HS-27A (cell line): Measurements from ENCODE around the gene HRH3.

ENCODE experiments used
- DNase-seq: peaks from one replicate; pipeline ENCODE4 v3.0.0-alpha.2; 2012; ENCODE audit warnings: low read depth, missing footprints

Gene HRH3

DNA sequence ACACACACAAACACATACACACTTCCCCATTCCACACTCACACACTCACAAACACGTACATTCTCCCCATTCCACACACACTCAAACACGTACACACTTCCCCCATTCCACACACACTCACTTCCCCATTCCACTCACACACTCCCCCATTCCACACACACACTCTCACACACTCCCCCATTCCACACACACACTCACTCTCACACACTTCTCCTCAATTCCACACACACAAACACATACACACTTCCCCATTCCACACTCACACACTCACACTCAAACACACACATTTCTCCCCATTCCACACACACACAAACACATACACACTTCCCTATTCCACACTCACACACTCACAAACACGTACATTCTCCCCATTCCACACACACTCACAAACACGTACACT lies 9.6 kb upstream of the HRH3 start:
- no peak for DNase-seq

DNA sequence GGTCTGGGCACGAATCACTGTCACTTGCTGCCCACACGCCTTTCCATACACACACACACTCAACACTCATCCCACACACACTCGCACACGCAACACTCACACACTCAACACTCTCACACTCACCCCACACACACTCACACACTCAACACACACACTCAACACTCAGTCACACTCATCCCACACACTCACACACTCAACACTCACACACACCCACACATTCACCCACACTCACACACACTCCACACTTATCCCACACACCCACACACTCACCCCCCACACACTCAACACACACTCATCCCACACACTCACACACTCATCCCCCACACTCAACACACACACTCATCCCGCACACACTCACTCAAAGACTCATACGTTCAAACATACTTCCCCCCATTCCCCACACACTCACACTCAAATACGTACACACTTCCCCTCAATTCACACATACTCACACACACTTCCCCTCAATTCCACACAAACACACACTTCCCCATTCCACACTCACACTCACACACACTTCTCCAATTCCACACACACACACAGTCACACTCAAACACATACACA lies 9.0 kb upstream of the HRH3 start:
- no peak for DNase-seq

DNA sequence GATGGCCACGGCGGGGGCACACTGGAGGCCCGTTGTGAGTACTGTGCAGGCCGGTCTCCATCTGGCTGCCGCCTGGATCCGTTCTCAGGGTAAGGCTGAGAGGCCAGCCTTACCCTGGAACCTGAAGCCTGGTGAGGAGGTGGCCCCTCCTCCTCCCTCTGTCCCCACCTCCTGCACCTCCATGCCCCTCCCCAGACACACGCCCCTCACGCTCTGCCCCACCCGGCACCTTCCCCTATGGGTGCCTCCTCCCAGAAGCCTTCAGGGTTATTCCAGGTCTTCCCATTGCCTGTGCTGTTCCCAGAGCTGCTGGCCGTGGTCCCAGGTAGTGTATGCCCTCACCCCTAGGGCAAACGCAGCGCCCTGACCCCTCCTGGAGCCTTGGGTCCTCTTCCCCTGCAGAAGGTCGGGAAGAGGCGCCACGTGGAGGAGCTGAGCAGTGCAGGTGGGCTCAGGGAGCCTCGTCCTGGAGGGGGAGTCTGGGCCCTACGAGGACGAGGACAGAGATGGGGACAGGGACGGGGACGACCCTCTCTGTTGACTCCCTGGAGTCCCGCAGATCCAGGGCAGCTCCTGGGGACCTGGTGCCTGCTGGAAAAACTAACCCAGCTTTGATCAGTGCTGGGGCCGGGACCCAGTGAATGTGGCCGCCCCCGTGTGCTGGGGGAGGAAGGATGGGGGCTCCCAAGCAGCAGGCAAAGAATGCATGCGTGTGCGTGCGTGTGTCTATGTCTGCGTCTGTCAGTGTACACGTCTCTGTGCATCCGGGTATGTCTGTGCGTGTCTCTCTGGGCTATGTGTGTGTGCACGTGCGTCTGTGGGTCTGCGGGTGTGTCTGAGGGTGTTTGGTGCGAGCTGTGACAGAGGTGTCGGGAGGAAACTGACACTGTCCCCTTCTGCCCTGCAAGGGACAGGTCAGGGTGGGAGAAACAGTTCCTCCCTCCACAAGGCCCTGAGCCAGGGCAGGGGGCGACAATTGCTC lies 8.2 kb upstream of the HRH3 start:
- no peak for DNase-seq

DNA sequence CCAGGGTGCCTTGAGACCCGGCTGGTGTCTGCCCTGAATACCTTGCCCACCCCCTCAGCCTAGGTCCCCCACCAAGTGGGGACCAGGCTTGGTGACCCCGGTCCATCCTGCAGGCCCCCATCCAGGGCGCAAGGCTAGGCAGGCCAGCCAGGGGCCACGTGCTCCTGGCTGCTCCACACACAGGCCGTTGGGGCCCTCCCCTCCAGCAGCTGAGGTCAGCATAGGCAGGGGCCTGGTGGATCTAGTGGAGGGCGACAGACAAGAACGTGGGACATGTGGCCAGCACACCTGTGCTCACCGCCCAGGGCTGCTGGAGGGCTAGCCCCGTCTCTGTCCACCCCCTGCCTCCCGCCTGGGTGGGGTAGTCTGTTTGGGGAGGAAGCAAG lies 7.5 kb upstream of the HRH3 start:
- DNase-seq: no peak

DNA sequence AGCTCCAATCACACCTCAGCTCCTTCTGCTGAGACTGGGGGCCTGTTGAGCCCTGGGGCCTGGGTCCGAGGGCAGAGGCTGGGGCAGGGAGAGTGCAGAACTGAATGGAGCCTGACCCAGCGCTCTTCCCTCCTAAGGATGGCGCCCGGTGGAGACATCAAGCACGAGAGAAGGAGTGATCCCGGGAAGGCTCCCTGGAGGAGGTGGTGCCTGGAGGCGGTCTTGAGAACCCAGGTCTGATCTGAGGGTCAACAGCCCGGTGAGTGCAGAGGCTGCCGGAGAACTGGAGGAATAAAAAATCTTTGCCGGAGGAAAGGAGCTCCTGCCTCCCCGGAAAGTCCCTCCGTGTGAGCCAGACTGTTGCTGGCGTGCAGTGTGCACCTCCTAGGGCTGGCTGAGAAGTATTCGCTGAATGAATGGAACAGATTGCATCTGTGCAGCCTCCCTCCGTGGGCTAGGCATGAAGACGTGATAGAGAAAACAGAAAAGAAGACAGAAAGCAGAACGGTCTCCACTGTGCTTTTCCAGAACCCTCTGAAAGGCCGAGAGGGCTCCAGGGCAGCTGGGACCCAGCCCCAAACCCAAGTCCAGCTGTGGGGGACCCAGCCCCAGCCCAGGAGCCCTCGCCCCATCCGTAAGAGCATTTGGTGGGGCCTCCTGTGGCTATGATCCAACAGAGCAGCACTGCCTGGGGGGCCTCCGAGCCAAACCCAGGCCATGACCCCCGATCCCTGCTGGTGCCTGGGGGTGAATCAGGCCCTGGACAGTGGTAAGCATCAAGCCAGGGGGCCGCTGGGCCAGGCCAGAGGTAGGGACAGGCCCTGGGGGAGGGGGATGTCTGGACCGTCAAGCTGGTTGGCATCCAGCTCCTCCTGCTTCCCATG lies 6.9 kb upstream of the HRH3 start:
- no peak for DNase-seq

DNA sequence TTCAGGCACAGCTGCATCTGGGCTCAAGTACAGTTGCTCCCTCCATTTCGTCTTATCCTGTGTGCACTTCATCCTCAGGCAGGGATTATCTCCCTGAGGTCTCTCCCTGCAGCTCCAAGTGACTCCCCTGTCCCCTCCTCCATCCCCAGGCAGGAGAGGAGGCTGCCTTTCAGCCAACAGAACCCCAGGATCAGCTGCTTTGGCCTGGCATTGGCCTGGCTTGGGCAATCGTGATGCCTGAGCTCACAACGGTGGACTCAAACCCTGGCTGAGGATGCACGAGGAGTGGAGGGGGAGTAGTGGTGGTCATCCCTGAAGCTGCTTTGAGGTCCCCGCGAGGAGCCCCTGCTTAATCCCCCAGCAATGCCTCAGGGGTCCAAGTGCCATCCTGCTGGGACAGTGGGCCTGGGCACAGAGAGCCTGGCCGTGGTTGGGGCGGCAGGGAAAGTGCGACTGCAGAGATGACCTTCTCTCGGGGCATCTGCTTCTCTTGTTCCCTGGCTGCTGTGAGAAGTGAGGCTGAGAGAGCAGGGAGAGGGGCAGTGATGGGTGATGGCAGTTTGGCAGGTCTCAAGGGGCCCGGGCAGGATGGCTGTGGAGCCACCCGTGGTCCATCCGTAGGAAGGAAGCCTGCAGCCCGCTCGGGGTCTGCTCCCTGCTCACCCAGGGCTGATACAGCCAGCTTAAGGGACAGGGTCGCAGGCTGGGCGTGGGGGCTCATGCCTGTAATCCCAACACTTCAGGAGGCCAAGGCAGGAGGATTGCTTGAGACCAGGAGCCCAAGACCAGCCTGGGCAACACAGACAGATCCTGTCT lies 6.0 kb upstream of the HRH3 start:
- no peak for DNase-seq

DNA sequence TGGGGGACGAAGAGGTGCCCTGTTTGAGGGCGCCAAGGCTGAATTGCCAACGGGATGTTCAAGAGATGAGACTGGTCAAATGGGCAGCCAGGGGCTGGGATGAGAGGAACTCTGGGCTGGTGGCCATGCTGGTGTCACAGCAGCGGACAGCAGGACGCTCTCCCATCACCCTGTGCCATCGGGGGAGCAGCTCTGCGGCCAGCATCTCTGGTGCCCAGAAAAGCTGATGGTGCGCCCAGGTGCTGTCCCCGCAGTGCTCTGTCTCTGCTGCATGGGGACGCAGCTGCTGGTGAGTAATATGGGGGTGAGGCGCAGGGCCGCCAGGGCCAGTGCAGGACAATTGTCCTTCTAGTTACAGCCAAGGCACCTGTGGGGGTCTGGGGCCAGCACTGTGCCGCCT lies 4.9 kb upstream of the HRH3 start:
- DNase-seq: no peak

DNA sequence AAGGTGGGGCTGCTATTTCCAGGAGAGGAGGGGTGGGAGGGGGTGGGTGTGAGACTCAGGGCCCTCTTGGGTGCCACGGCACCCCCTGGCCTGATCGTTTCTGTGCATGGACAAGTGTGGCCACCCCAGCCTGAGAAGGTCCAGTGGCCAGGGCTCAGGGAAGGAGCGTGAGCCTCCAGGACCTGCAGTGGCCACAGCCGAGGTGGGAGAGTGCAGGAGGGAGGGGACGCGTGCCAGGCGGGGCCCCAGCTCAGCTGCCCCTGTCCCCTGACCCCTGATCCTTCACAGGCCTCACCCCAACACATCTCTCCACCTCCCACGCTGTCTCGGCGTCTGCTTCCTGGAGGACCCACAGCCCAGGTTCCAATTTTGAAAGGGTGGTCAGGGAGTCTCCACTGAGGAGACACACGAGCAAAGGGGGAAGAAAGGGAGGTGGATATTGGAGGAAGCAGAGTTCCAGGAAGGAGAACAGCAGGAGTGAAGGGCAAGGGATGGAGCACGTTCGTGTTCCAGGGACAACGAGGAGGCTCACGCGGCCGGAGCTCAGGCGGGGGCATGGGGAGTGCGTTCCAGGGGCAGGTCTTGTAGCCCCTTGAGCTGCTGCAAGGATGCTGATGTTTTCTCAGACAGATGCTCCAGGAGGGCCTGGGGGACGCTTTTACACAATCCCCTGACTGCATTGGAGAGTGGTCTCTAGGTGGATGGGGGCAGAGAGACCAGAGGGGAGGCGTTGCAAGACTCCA lies 4.2 kb upstream of the HRH3 start:
- no peak for DNase-seq

DNA sequence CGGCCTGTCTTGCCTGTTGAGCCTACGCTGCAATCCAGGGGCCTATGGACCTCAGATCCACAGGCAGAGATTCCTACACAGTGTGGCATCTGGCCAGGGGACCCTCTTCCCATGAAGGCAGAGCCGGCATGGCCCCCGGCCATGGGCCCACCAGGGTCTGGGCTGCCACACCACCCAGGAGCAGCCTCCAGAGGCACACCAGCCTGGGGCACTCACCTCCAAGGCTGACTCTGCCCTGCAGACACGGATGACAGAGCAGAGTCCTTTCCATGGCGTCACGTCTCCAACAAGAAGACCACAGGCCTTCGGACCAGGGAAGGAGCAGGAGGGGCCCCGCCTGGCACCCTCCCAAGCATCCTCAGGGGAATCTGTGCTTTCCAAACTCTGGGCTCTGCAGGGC lies 3.5 kb upstream of the HRH3 start:
- DNase-seq: no peak

DNA sequence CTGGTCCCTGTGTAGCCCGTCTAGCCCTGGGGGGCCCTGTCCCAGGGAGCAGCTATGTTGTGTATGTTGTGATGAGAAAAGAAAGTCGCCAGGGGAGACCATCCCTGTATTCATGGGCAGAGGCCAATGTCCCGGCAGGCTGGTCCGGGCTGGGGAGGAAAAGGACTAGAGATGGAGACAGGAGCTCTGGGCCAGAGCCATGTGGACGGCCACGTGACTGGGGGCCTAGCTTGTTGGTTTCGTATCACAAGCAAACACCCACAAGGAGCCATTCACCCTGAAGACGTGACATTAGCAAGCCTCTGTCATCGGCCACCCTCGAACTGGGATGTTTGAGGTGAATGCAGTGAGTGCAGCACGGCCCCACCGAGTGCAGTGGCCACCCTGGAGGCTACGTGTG lies 2.9 kb upstream of the HRH3 start:
- no peak for DNase-seq

DNA sequence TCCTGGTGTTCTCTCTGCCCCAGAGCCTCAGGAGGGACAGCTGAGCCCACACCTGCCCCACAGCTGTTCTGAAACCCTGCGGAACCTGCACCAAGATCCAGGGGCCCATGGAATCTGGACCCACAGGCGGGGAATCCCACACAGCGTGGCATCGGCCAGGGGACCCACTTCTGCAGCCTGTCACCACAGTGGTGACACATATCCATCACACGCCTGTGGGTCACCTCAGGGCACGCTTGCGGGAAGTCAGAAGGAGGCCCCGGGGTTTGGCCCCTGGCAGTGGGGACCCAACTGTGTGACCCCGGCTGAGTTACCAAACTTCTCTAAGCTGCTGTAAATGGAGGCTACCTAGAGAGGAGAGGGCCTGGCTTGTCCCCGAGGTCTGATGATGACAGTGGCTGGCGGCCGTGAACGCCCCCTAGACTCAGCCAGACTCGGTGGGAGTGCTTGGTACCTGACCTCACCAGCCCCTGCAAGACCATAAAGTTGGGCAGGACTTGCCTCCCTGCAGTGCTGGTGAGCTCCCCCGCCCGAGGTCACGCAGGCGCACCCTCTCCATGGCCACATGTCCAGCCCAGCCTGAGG lies 2.3 kb upstream of the HRH3 start:
- DNase-seq: no peak

DNA sequence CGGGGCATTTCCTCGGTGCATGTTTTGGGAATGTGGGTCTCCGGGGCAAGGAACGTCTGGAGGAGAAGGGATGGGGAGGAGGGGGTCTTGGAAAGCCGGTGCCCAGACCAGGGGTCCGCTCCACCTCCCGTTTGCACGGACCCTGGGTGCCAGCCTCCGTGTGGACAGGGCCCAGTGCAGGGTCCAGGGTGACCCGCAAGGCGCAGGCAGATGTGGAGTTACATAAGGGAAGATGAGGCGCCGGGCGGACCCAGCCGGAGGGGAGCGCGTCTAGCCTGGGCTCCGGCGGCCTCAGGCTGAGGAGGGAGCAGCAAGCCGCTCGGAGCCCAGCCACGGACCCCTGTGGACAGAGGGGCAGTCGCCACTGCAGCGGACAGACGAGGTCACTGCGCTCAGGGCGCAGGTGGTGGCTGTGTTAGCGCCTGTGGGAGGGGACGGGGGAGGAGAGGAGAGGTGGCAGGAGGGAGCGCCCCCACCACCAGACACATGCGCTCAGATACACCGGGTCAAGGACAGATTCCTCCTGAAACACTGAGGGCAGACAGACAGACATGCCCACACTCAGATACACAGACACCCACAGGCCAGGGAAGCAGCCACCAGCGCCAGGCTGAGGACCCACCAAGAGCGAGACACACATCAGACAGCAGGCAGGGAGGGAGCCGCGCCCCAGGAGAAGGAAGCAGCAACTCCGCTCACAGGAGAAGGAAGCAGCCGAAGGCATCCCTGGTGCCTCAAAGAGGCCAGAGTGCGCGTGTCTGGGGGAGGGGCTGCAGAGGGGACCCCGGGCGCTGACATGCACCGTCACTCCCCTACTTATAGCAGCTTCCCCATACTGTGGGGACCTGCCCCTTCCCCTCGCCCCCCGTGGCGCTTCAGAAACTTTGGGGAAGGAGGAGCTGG lies 839 bp upstream of the HRH3 start:
- DNase-seq: no peak

DNA sequence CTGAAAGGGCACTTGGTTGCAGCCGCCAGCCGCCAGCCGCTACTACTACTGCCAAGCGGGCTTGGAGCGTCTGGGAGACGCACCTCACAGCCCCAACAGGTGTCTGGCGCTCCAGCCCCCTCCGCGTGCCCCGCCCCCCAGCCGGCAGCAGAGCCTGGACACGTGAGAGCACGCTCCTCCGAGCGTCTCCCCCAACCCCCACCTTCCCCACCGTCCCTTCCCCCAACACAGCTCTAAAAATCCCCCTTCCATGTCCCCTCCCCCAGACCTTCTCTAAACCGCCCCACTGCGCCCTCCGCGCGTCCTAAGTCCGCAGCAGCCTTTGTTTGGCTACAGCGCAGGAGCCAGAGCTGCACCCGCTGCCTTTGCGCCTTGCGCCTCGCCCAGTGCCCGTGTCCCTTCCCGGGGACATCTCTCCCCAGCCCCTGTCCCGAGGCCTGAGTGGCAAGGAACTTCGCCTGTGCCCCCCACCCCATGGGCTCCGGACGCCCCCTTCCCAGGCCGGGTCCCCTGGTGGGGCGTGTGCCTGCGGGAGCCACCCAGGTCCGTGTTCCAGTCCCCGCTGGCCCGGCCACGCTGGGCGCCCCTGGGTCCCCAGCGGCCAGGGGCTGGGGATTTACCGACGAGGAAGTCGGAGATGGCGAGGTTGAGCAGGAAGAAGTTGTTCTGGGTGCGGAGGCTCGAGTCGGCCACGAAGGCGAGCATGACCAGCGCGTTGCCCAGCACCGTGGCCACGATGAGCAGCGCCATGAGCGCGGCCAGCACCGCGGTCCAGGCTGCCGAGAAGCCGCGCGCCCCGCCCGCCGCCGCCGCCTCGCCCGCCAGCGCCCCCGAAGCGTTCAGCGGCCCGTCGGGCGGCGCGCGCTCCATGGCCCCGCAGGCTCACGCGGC lies 732 bp downstream of the HRH3 start:
- DNase-seq: no peak

DNA sequence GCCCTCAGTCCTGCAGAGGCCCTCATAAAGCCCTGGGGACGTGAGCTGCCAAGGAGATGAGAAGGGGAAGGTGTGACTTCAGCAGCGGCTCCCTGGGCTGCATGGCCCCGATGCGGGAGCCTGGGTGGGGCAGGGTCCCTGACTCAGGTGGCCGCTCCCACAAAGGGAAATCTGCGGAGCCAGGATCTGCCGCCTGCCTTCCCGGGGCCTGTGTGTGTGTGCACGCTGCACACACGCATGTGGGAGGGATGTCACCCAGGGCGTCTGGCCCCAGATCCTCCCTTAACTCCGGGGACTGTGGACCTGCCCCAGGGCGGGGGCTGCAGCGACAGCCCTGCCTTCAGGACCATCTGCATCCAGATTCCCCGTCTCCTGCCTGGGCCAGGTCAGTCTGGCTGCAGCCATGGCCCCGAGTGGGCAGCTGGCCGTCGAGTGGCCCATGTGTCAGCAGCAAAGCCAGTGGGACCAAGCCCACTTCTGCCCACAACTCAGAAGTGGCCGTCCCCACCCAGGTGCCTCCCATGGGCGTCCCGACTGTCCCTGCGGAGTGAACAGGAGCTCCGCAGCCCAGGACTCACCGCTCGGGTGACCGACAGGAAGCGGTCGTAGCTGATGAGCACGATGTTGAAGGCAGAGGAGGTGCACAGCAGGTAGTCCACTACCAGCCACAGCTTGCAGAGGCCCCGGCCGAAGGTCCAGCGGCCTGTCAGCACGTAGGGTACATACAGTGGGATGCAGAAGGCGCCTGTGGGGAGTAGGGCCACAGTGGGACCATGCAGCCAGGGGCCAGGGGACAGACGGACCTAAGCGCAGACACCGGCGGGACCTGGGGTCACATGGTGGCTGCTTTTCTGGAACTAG lies 1.9 kb downstream of the HRH3 start:
- DNase-seq: no peak

DNA sequence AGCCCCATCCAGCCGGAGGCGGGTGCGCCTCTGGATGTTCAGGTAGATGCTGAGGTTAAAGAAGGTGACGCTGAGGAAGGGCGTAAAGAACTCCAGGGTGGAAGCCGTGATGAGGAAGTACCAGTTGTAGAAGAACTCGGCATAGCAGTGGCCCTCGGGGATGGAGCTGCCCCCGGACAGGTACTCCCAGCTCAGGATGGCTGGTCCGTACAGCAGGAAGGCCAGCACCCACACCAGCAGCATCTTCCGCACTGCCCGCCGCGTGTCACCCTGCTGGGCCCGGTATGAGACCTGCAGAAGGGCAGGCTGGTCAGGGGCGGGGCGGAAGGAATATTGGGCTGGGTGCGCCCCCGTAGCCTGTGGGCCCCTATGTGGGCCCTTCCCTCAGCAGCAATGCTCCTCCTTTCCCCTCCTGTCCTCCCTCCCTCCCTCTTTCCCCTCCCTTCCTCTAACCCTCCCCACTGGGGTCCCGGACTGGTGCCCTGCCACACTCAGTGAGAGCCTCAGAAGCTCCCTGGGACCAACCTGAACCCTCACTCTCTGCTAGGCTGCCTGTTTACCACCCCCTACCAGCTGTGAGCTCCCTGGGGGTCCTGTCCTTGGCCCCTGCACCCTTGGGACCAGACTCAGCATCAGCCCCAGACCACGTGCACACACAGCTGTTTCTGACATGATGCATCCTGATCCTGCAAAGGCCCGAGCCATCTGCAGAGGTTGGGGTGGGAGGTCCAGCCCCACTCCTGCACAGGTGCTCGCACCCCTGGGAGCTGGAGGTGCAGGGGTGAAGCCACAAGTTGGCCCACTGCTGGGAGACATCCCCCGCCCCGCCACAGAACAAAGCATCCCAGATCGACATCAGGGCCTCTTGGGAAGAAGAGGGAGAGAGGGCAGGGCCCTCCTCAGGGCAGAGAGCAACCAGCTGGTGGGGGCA lies 3.2 kb downstream of the HRH3 start:
- DNase-seq: no peak

DNA sequence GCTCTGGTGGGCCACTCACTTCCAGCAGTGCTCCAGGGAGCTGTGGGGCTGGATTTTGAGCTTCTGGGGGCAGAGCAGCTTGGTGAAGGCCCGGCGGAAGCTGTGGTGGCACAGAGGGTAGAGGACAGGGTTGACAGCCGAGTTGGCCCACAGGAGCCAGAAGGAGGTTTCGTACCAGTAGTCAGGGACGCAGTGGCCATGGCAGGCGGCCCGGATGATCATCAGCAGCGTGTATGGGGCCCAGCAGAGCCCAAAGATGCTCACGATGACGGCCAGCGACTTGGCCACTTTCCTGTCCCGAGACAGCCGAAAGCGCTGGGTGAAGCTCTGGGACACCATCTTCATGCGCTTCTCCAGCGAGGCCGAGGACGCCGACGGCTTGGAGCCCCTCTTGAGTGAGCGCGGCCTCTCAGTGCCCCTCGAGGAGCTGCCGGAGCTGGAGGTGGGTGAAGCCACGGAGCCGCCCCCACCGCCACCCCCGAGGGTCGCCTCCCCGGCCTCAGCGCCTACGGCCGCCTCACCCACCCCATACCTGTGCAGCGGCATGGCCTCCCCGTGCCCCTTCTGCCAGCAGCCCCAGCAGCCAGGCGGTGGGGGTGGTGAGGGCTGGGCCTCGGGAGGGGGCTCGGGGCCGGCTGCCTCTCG lies 4.0 kb downstream of the HRH3 start:
- no peak for DNase-seq
